Hematopoietic multipotent progenitor cell treated with erythropoietin and hydrocortisone succinate and interleukin-3 and kit ligand, for 4 days (in vitro differentiated cells): Measurements from ENCODE around the gene CTAGE4.
"Not testable (repeated sequence)": the region's sequence is repeated elsewhere in the genome, so short reads cannot be mapped to it uniquely, and the experiment has no call there.

Source experiments
- DNase-seq: peaks from one replicate; pipeline ENCODE4 v3.0.0-alpha.2; 2015

Gene CTAGE4

GRCh38 chr7:144217200-144217599, 33.9 kb downstream of the CTAGE4 start:
- not testable (repeated sequence) for DNase-seq

- DNase-seq = not testable (repeated sequence)
Observed at GRCh38 chr7:144218581-144218980, 35.3 kb downstream of the CTAGE4 start.

GRCh38 chr7:144219149-144219548, 35.9 kb downstream of the CTAGE4 start:
- not testable (repeated sequence) for DNase-seq

DNA sequence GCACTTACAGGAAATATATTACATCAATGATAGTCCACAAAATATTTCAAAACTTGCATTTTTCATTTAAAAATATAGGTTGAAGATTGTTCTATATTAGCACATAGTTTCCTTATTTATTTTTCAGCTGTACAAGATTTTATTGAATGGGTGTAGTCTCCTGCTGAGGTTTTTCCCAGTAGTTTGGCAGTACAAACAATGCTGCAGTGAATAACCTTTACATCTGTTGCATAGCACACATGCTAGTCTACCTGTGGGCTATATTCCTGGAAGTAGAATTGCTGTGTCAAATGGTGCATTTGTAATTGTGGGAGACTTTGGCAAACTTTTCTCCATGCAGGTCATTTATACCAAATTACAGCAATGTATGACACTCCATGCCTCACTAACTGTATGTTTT, 37.3 kb downstream of the CTAGE4 start:
- not testable (repeated sequence) for DNase-seq

GRCh38 chr7:144223675-144224074, 40.4 kb downstream of the CTAGE4 start:
- DNase-seq = not testable (repeated sequence)

GRCh38 chr7:144226866-144227265, 43.6 kb downstream of the CTAGE4 start:
- not testable (repeated sequence) for DNase-seq

GRCh38 chr7:144228810-144229209, 45.5 kb downstream of the CTAGE4 start:
- DNase-seq = not testable (repeated sequence)

GRCh38 chr7:144231027-144231426, 47.8 kb downstream of the CTAGE4 start:
- DNase-seq = not testable (repeated sequence)

DNA sequence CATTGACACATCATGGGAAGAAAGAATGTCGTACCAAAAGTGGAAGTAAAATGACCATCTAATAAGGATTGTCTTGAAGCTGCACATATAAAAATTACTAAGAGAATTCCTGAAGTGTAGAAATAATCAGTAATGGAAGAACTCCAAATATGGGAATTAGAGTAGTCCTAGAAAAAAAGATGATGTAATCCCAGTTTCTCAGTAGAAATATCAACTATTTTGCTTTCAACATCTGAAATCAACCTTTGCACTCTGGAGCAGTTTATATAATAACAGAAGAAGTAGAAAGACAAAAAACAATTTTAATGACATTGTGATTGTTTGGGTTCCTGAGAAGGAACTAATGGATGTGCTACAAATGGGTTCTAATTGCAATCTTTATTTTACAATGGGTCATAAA, 49.8 kb downstream of the CTAGE4 start:
- not testable (repeated sequence) for DNase-seq
